Measurements from ENCODE around the gene OTP. TPM values are rescaled to one million over a fixed set of nuclear protein-coding genes. Genes with fewer than 3 reads are reported as not detected.

The OTP gene
- total RNA-seq = 2.1 and 3.1 TPM in 2 replicates
- long read RNA-seq = 0 reads

DNA sequence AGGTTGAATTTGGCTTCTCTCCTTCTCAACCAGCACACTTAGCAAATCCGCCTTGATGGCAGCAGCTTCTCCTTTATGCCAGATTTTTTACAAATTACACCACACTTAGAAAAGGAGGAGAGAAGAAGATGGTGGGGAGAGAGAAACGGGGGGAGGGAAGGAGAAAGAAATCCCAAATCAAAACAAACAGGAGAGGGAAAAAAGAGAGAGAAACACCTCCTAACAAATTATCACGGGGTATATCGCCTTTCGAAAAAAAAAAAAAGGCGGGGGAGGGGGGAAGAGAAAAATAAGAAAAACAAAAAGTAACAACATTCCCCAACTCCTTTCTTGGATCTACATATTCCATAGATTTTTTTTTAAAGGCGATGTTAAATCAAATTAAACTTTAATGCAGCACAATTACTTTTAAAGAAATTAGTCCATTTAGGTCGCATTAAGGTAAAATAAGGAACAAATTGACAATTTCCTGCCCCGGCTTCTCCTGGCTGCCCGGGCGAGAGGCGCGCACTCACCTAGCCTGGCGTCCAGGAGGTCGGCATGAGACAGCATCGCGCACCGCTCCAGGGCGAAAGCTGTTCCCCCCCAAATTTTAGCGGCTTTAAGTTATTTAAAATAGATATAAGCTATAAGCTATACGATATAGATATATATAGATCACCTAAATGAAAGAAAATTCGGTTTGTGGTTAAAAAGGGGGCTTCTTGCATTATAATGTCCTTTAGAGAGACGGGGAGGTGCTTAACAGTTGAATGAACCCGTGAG lies at the start of gene OTP:
TSS of gene OTP (minus strand) at position 716 of the 765 bp plus-strand sequence. CDS start at position 552, 164 bp downstream.
- Mint-ChIP-seq H3K9me3 (no peaks in the 10 kb centered on the region), H3K4me1 (peaks cover 30% of the 10 kb centered on the region), H3K27ac (ENCODE audit: unreplicated experiment) (no peak within 1 kb of the TSS), H3K27me3 (ENCODE audit: low read depth) (peaks cover 99% of the 10 kb centered on the region), H3K36me3 (ENCODE audit: low read depth) (peaks cover 4% of the 10 kb centered on the region), H3K4me3 (peak within 1 kb of the TSS; percentile 2)
- DNase-seq (ENCODE audit: low read depth, low spot score) = no peak
- TF ChIP-seq, protein P1, sequence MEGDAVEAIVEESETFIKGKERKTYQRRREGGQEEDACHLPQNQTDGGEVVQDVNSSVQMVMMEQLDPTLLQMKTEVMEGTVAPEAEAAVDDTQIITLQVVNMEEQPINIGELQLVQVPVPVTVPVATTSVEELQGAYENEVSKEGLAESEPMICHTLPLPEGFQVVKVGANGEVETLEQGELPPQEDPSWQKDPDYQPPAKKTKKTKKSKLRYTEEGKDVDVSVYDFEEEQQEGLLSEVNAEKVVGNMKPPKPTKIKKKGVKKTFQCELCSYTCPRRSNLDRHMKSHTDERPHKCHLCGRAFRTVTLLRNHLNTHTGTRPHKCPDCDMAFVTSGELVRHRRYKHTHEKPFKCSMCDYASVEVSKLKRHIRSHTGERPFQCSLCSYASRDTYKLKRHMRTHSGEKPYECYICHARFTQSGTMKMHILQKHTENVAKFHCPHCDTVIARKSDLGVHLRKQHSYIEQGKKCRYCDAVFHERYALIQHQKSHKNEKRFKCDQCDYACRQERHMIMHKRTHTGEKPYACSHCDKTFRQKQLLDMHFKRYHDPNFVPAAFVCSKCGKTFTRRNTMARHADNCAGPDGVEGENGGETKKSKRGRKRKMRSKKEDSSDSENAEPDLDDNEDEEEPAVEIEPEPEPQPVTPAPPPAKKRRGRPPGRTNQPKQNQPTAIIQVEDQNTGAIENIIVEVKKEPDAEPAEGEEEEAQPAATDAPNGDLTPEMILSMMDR (conservative IDR thresholded peaks at IDR 0.05) = no peak

DNA sequence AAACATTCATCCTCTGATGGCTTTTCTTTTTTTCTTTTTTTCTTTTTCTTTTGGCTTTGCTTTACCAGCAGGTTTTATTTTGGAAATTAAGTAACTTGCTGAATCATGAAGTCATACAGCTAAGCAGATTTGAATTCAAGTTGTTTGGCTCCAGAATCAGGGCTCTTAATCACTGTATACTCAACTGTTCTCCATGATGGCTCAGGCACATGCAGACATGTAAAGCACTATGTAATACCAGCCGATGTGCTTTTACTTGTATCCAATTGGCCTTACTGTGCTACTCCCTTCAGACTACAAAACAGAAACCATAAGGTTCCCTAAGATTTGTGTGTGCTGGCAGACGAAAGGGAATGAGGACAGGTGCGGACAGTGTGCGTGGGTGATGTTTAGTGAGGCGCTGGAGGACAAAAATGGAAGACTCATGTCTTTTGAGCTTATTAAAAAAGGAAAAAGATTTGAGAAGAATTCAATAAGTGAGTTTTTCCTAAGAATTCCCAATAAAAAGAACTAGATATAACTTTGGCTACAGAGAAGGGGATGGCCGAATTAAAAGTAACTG lies 44.7 kb upstream of the OTP start:
- H3K27me3 Mint-ChIP-seq (ENCODE audit: low read depth) = no peaks in the 10 kb centered on the region
- H3K27ac Mint-ChIP-seq (ENCODE audit: unreplicated experiment) = no peak overlapping the region
- no peaks in the 10 kb centered on the region for H3K36me3 Mint-ChIP-seq (ENCODE audit: low read depth)
- DNase-seq (ENCODE audit: low read depth, low spot score) = no peak
- TF ChIP-seq, protein P1 (conservative IDR thresholded peaks at IDR 0.05) = no peak
- H3K9me3 Mint-ChIP-seq = no peaks in the 10 kb centered on the region
- no peak overlapping the region for H3K4me3 Mint-ChIP-seq
- H3K4me1 Mint-ChIP-seq = peaks cover 6% of the 10 kb centered on the region

DNA sequence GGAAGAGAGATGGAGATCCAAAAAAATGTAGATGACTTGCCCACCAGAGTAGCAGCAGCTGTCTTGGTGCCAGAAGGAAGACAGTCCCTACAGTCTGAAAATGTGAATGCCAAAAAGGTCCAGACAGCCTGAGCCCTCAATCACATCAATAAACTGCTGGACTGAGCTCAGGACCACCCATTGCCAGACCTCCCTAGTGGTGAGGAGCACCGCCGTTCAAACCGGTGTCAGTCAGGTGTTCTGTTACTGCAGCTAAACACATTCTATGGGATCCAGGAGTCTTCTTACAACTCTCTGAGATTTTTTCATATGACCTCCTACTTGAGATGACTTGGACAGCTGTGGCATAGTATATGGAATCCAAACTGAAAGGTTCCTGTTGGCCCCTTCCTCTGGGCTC lies 32.0 kb upstream of the OTP start:
- Mint-ChIP-seq H3K27me3 (ENCODE audit: low read depth) (peaks cover 8% of the 10 kb centered on the region), H3K9me3 (no peaks in the 10 kb centered on the region), H3K4me3 (no peak overlapping the region), H3K36me3 (ENCODE audit: low read depth) (no peaks in the 10 kb centered on the region), H3K4me1 (no peaks in the 10 kb centered on the region), H3K27ac (ENCODE audit: unreplicated experiment) (no peak overlapping the region)
- TF ChIP-seq, protein P1 (conservative IDR thresholded peaks at IDR 0.05) = no peak
- DNase-seq (ENCODE audit: low read depth, low spot score) = no peak

DNA sequence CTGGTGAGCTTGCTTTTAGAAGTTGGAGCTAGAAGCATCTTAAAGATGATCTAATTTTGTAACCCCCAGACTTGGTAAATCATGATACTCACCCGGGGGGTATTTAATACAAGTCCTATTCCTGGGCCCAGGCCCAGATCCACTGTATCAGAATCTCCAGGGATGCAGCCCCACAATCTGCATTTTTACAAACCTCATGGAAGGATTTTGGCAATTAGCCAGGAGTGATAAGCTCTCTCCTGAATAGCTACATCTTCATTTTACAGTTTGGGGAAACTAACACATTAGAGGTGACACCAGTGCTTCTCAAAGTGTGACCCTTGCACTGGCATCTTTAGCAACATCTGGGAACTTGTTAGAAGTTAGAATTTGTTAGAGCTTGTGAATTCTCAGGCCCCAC lies 31.2 kb upstream of the OTP start:
- H3K4me1 Mint-ChIP-seq = no peaks in the 10 kb centered on the region
- H3K27me3 Mint-ChIP-seq (ENCODE audit: low read depth) = peaks cover 8% of the 10 kb centered on the region
- DNase-seq (ENCODE audit: low read depth, low spot score) = no peak
- no peaks in the 10 kb centered on the region for H3K9me3 Mint-ChIP-seq
- TF ChIP-seq, protein P1 (conservative IDR thresholded peaks at IDR 0.05) = no peak
- no peaks in the 10 kb centered on the region for H3K36me3 Mint-ChIP-seq (ENCODE audit: low read depth)
- H3K27ac Mint-ChIP-seq (ENCODE audit: unreplicated experiment) = no peak overlapping the region
- no peak overlapping the region for H3K4me3 Mint-ChIP-seq

DNA sequence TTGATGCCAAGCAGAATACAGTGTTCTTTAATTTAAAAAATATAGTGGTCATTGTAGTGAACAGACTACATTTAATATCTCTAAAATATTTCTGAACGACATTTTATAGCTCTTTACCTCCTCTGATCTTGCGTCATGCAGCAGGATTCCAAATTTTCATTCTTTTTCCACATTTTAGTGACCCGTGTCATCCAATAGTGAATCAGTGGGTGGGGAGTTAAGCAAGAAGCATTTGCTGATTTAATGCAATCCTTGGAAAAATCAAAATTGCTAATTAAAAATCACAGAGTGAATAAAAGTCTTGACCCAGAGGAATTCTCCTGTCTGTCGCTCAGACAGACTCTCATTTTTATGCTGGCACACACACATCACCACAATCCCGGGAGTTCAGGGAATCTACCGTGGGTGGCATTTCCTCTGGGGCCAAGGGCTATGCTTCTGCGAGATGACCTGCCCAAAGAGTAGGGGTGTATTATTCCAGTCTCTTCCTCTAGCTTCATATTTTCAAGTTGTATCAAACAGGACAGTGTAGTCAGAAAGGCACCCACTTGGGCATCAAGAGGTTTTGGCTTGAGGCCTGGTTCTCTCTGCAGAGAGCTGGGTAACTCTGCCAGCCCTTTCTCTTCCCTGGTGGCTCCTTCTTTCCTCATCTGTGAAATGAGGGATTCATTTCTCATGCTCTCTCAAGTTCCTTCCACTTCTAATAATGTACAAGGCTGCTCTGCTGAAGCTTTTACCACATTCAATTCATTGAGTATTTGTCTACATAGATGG lies 24.8 kb upstream of the OTP start:
- no peaks in the 10 kb centered on the region for H3K9me3 Mint-ChIP-seq
- peaks cover 2% of the 10 kb centered on the region for H3K27me3 Mint-ChIP-seq (ENCODE audit: low read depth)
- TF ChIP-seq, protein P1 (conservative IDR thresholded peaks at IDR 0.05) = no peak
- no peak for DNase-seq (ENCODE audit: low read depth, low spot score)
- H3K27ac Mint-ChIP-seq (ENCODE audit: unreplicated experiment) = no peak overlapping the region
- peaks cover 7% of the 10 kb centered on the region for H3K4me1 Mint-ChIP-seq
- no peak overlapping the region for H3K4me3 Mint-ChIP-seq
- no peaks in the 10 kb centered on the region for H3K36me3 Mint-ChIP-seq (ENCODE audit: low read depth)
